GM23338 (cell line): Measurements from ENCODE around the gene ZNF366. TPM values are rescaled to one million over a fixed set of nuclear protein-coding genes. Genes with fewer than 3 reads are reported as not detected.

Source experiments
- ATAC-seq: fragments of 200-7000 bp; cut with Tn5 transposase; 3 replicates; pipeline ENCODE4 v1.9.1; 2020
- DNase-seq: peaks from one replicate; pipeline ENCODE4 v3.0.0-alpha.2; 2015; ENCODE audit warnings: low spot score
- H2AFZ ChIP-seq: fragments of 200-600 bp; sonication (generic); 2 replicates; pipeline ENCODE4 v1.8.0; 2016; ENCODE audit warnings: antibody characterized with exemption, mild to moderate bottlenecking, moderate library complexity
- H3F3A ChIP-seq: fragments of 200-600 bp; sonication (generic); replicated peaks from 2 replicates; pipeline ENCODE4 v1.8.0; 2017; ENCODE audit warnings: antibody characterized with exemption, mixed run types, low read depth
- H3K27ac ChIP-seq: fragments of 200-600 bp; sonication (generic); 2 replicates; pipeline ENCODE4 v1.6.1; 2016; ENCODE audit warnings: low read depth
- H3K27me3 ChIP-seq: fragments of 200-600 bp; sonication (generic); 2 replicates; pipeline ENCODE4 v1.8.0; 2016; ENCODE audit warnings: mild to moderate bottlenecking, mixed run types, moderate library complexity; ENCODE audit not compliant: insufficient read depth
- H3K36me3 ChIP-seq: fragments of 200-600 bp; sonication (generic); 2 replicates; pipeline ENCODE4 v1.8.0; 2016; ENCODE audit warnings: mild to moderate bottlenecking; ENCODE audit not compliant: insufficient read depth
- H3K4me1 ChIP-seq: fragments of 200-600 bp; sonication (generic); 2 replicates; pipeline ENCODE4 v1.8.0; 2016; ENCODE audit warnings: mild to moderate bottlenecking, moderate library complexity; ENCODE audit not compliant: insufficient read depth
- H3K4me2 ChIP-seq: fragments of 200-600 bp; sonication (generic); 2 replicates; pipeline ENCODE4 v1.7.1; 2017; ENCODE audit warnings: mixed run types
- H3K4me3 ChIP-seq: fragments of 200-600 bp; sonication (generic); 2 replicates; pipeline ENCODE4 v1.6.1; 2016; ENCODE audit warnings: mixed run types
- H3K79me2 ChIP-seq: fragments of 200-600 bp; sonication (generic); replicated peaks from 2 replicates; pipeline ENCODE4 v1.8.0; 2017; ENCODE audit warnings: mild to moderate bottlenecking; ENCODE audit not compliant: insufficient read depth
- H3K9me2 ChIP-seq: fragments of 200-600 bp; sonication (generic); 2 replicates; pipeline ENCODE4 v1.8.0; 2017; ENCODE audit not compliant: insufficient read depth
- H4K20me1 ChIP-seq: fragments of 200-600 bp; sonication (generic); replicated peaks from 2 replicates; pipeline ENCODE4 v1.8.0; 2017; ENCODE audit warnings: mild to moderate bottlenecking; ENCODE audit not compliant: insufficient read depth
- H3K27ac Mint-ChIP-seq: 2 replicates; pipeline ENCODE4 v1.8.0; 2020; ENCODE audit warnings: inconsistent platforms, mild to moderate bottlenecking, moderate library complexity, mixed read lengths
- H3K27me3 Mint-ChIP-seq: 3 replicates; pipeline ENCODE4 v1.8.0; 2022; ENCODE audit warnings: low read depth, mild to moderate bottlenecking, moderate library complexity, mixed read lengths, inconsistent platforms; ENCODE audit not compliant: insufficient read depth, poor library complexity
- H3K36me3 Mint-ChIP-seq: 3 replicates; pipeline ENCODE4 v1.8.0; 2021; ENCODE audit warnings: low read depth, mild to moderate bottlenecking, inconsistent platforms, moderate library complexity, mixed read lengths
- H3K4me1 Mint-ChIP-seq: 3 replicates; pipeline ENCODE4 v1.8.0; 2020; ENCODE audit warnings: mild to moderate bottlenecking, inconsistent platforms, mixed read lengths
- H3K4me3 Mint-ChIP-seq: 3 replicates; pipeline ENCODE4 v1.8.0; 2021; ENCODE audit warnings: moderate library complexity, mild to moderate bottlenecking, inconsistent platforms, mixed read lengths
- H3K9me3 Mint-ChIP-seq: 3 replicates; pipeline ENCODE4 v1.8.0; 2020; ENCODE audit warnings: moderate library complexity, mild to moderate bottlenecking, inconsistent platforms, mixed read lengths
- CREB1 ChIP-seq: fragments of 250-450 bp; sonication (Bioruptor Pico); IDR thresholded peaks from 2 replicates; pipeline ENCODE4 v1.5.0; 2020; ENCODE audit warnings: low read depth, mild to moderate bottlenecking, moderate library complexity
- CTCF ChIP-seq, 2 experiments: fragments of 200-600 bp in 1 of 2; sonication (generic) in 1 of 2; conservative IDR thresholded peaks; 2 replicates each; pipeline versions ENCODE4 v1.5.1 to v1.6.1; 2016 to 2017; ENCODE audit warnings: antibody characterized with exemption in 2 of 2, low read depth in 2 of 2, mild to moderate bottlenecking in 2 of 2, moderate library complexity in 1 of 2
- JUNB ChIP-seq: IDR thresholded peaks from one replicate; pipeline ENCODE4 v1.6.1; 2016; ENCODE audit warnings: antibody characterized with exemption; ENCODE audit not compliant: unreplicated experiment
- NANOG ChIP-seq: IDR thresholded peaks from 2 replicates; pipeline ENCODE4 v1.6.1; 2016; ENCODE audit warnings: antibody characterized with exemption, borderline replicate concordance
- POLR2AphosphoS5 ChIP-seq: IDR thresholded peaks from 2 replicates; pipeline ENCODE4 v1.6.1; 2016; ENCODE audit warnings: antibody characterized with exemption, low read depth
- REST ChIP-seq: IDR thresholded peaks from one replicate; pipeline ENCODE4 v1.6.1; 2018; ENCODE audit warnings: antibody characterized with exemption; ENCODE audit not compliant: unreplicated experiment
- ZNF331 ChIP-seq: fragments of 250-450 bp; sonication (Bioruptor Pico); IDR thresholded peaks from 2 replicates; pipeline ENCODE4 v1.5.0; 2020; ENCODE audit warnings: low read depth, mild to moderate bottlenecking, moderate library complexity
- polyA plus RNA-seq: library from polyadenylated mRNA; unstranded; fragments of >200 nt; fragmentation: Nextera tagmentation; extraction: Ambion mirVana; gene quantifications from 2 replicates; pipeline ENCODE4 v1.2.1, GENCODE V29; 2016
- total RNA-seq: library from RNA; depleted of rRNA; stranded (reverse); fragments of >200 nt; shearing (Covaris generic); gene quantifications from 2 replicates; pipeline ENCODE4 v1.2.3, GENCODE V29; 2014
- TF ChIP-seq, protein P1 (sequence below): IDR thresholded peaks from 2 replicates; pipeline ENCODE4 v1.6.1; 2016; ENCODE audit warnings: antibody characterized with exemption
- TF ChIP-seq, protein P2 (sequence below): fragments of 250-450 bp; sonication (Bioruptor Pico); IDR thresholded peaks from 2 replicates; pipeline ENCODE4 v1.5.0; 2020; ENCODE audit warnings: mild to moderate bottlenecking, moderate library complexity

The ZNF366 gene
- total and polyA plus RNA-seq, 2 experiments from 2014 or later, result not detected

GRCh38 chr5:72539038-72539437 is 31.8 kb upstream of the ZNF366 start:
- Histone ChIP-seq H3K4me2 (no peak overlapping the region), H3K36me3 (no peaks in the 10 kb centered on the region), H3K27ac (no peak overlapping the region), H3K4me3 (no peak overlapping the region), H3K9me2 (0 out of 2 replicates have a peak, but pooled peaks cover 3% of the 10 kb centered on the region), H3K79me2 (no peaks in the 10 kb centered on the region), H2AFZ (no peak overlapping the region), H3K4me1 (peaks cover 8% of the 10 kb centered on the region), H4K20me1 (no peaks in the 10 kb centered on the region), H3F3A (no peaks in the 10 kb centered on the region), H3K27me3 (no peaks in the 10 kb centered on the region)
- ATAC-seq (no peak), DNase-seq (no peak)
- Mint-ChIP-seq H3K4me3 (no peak overlapping the region), H3K27ac (no peak overlapping the region), H3K9me3 (no peaks in the 10 kb centered on the region), H3K36me3 (no peaks in the 10 kb centered on the region), H3K4me1 (peaks cover 19% of the 10 kb centered on the region), H3K27me3 (no peaks in the 10 kb centered on the region)
- TF ChIP-seq, protein P1, sequence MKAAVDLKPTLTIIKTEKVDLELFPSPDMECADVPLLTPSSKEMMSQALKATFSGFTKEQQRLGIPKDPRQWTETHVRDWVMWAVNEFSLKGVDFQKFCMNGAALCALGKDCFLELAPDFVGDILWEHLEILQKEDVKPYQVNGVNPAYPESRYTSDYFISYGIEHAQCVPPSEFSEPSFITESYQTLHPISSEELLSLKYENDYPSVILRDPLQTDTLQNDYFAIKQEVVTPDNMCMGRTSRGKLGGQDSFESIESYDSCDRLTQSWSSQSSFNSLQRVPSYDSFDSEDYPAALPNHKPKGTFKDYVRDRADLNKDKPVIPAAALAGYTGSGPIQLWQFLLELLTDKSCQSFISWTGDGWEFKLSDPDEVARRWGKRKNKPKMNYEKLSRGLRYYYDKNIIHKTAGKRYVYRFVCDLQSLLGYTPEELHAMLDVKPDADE, result no peak
- no peak for TF ChIP-seq JUNB
- TF ChIP-seq CREB1 (CRISPR knock-in tag), result no peak
- TF ChIP-seq NANOG, result no peak
- TF ChIP-seq, protein P2, sequence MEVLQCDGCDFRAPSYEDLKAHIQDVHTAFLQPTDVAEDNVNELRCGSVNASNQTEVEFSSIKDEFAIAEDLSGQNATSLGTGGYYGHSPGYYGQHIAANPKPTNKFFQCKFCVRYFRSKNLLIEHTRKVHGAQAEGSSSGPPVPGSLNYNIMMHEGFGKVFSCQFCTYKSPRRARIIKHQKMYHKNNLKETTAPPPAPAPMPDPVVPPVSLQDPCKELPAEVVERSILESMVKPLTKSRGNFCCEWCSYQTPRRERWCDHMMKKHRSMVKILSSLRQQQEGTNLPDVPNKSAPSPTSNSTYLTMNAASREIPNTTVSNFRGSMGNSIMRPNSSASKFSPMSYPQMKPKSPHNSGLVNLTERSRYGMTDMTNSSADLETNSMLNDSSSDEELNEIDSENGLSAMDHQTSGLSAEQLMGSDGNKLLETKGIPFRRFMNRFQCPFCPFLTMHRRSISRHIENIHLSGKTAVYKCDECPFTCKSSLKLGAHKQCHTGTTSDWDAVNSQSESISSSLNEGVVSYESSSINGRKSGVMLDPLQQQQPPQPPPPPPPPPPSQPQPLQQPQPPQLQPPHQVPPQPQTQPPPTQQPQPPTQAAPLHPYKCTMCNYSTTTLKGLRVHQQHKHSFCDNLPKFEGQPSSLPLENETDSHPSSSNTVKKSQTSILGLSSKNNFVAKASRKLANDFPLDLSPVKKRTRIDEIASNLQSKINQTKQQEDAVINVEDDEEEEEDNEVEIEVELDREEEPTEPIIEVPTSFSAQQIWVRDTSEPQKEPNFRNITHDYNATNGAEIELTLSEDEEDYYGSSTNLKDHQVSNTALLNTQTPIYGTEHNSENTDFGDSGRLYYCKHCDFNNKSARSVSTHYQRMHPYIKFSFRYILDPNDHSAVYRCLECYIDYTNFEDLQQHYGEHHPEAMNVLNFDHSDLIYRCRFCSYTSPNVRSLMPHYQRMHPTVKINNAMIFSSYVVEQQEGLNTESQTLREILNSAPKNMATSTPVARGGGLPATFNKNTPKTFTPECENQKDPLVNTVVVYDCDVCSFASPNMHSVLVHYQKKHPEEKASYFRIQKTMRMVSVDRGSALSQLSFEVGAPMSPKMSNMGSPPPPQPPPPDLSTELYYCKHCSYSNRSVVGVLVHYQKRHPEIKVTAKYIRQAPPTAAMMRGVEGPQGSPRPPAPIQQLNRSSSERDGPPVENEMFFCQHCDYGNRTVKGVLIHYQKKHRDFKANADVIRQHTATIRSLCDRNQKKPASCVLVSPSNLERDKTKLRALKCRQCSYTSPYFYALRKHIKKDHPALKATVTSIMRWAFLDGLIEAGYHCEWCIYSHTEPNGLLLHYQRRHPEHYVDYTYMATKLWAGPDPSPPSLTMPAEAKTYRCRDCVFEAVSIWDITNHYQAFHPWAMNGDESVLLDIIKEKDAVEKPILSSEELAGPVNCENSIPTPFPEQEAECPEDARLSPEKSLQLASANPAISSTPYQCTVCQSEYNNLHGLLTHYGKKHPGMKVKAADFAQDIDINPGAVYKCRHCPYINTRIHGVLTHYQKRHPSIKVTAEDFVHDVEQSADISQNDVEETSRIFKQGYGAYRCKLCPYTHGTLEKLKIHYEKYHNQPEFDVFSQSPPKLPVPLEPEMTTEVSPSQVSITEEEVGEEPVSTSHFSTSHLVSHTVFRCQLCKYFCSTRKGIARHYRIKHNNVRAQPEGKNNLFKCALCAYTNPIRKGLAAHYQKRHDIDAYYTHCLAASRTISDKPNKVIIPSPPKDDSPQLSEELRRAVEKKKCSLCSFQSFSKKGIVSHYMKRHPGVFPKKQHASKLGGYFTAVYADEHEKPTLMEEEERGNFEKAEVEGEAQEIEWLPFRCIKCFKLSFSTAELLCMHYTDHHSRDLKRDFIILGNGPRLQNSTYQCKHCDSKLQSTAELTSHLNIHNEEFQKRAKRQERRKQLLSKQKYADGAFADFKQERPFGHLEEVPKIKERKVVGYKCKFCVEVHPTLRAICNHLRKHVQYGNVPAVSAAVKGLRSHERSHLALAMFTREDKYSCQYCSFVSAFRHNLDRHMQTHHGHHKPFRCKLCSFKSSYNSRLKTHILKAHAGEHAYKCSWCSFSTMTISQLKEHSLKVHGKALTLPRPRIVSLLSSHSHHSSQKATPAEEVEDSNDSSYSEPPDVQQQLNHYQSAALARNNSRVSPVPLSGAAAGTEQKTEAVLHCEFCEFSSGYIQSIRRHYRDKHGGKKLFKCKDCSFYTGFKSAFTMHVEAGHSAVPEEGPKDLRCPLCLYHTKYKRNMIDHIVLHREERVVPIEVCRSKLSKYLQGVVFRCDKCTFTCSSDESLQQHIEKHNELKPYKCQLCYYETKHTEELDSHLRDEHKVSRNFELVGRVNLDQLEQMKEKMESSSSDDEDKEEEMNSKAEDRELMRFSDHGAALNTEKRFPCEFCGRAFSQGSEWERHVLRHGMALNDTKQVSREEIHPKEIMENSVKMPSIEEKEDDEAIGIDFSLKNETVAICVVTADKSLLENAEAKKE (CRISPR knock-in tag), result no peak
- TF ChIP-seq REST, result no peak
- no peak for TF ChIP-seq POLR2AphosphoS5
- TF ChIP-seq ZNF331 (CRISPR knock-in tag), result no peak
- TF ChIP-seq CTCF (conservative IDR thresholded peaks at IDR 0.05; ENCODE audit: low read depth in 2 of 2), result no peak
